PC-3 (cell line): Measurements from ENCODE around the gene KLHL12. TPM values are rescaled to one million over a fixed set of nuclear protein-coding genes. Genes with fewer than 3 reads are reported as not detected.

Experiments used
- ATAC-seq: fragments of 200-7000 bp; cut with Tn5 transposase; 2 replicates; pipeline ENCODE4 v1.9.1; 2020; ENCODE audit warnings: mild to moderate bottlenecking, moderate library complexity
- BruUV-seq: library from RNA; stranded (reverse); fragments of 400-500 nt; replicated peaks from 2 replicates; lab custom pipeline; 2021; lab: Mats Ljungman, UMichigan
- CTCF ChIA-PET: fragments of 300-600 bp; sonication (Branson Sonifier 250); formaldehyde crosslinking; loops from one replicate; lab custom pipeline; 2022; ENCODE audit warnings: antibody characterized with exemption; lab: Charles Lee
- POLR2A ChIA-PET: fragments of 300-600 bp; sonication (Branson Sonifier 250); formaldehyde crosslinking; loops from one replicate; lab custom pipeline; 2022; ENCODE audit warnings: antibody characterized with exemption; ENCODE audit not compliant: unreplicated experiment; lab: Charles Lee
- DNase-seq: peaks from one replicate; pipeline ENCODE4 v3.0.0-alpha.2; 2015
- H2AFZ ChIP-seq: fragments of 300-600 bp; sonication (generic); 2 replicates; pipeline ENCODE4 v1.6.0; 2016; ENCODE audit warnings: antibody characterized with exemption, low read length
- H3F3A ChIP-seq: fragments of 300-600 bp; sonication (generic); one replicate; pipeline ENCODE4 v1.6.0; 2017; ENCODE audit warnings: antibody characterized with exemption, low read length, control low read depth, mild to moderate bottlenecking; ENCODE audit not compliant: unreplicated experiment
- H3K27ac ChIP-seq: fragments of 300-600 bp; sonication (generic); 2 replicates; pipeline ENCODE4 v1.5.1; 2016; ENCODE audit warnings: mild to moderate bottlenecking, low read length
- H3K27me3 ChIP-seq: fragments of 300-600 bp; sonication (generic); 2 replicates; pipeline ENCODE4 v1.6.1; 2016; ENCODE audit warnings: low read length, mixed read lengths
- H3K36me3 ChIP-seq: fragments of 300-600 bp; sonication (generic); 2 replicates; pipeline ENCODE4 v1.6.1; 2016; ENCODE audit warnings: low read depth, mixed run types, low read length, mixed read lengths
- H3K4me1 ChIP-seq: fragments of 300-600 bp; sonication (generic); 2 replicates; pipeline ENCODE4 v1.5.1; 2016; ENCODE audit warnings: low read length; ENCODE audit not compliant: insufficient read depth
- H3K4me2 ChIP-seq: fragments of 300-600 bp; sonication (generic); 2 replicates; pipeline ENCODE4 v1.6.0; 2016; ENCODE audit warnings: low read length
- H3K4me3 ChIP-seq: fragments of 300-600 bp; sonication (generic); 2 replicates; pipeline ENCODE4 v1.5.1; 2016; ENCODE audit warnings: mild to moderate bottlenecking, low read length, mixed read lengths
- H3K79me2 ChIP-seq: fragments of 300-600 bp; sonication (generic); 2 replicates; pipeline ENCODE4 v1.6.1; 2017; ENCODE audit warnings: low read length, mixed read lengths
- H3K9ac ChIP-seq: fragments of 300-600 bp; sonication (generic); 2 replicates; pipeline ENCODE4 v1.6.0; 2016; ENCODE audit warnings: mild to moderate bottlenecking, low read length
- H3K9me2 ChIP-seq: fragments of 300-600 bp; sonication (generic); replicated peaks from 2 replicates; pipeline ENCODE4 v1.6.1; 2016; ENCODE audit warnings: mixed run types, low read length, mixed read lengths
- H3K9me3 ChIP-seq: fragments of 300-600 bp; sonication (generic); 2 replicates; pipeline ENCODE4 v1.6.1; 2016; ENCODE audit warnings: low read length, mixed read lengths
- H4K20me1 ChIP-seq: fragments of 300-600 bp; sonication (generic); 2 replicates; pipeline ENCODE4 v1.6.1; 2016; ENCODE audit warnings: low read length, mixed read lengths
- EZH2 ChIP-seq: fragments of 300-600 bp; sonication (generic); IDR thresholded peaks from one replicate; pipeline ENCODE4 v1.6.1; 2017; ENCODE audit warnings: antibody characterized with exemption, mild to moderate bottlenecking, low read length; ENCODE audit not compliant: unreplicated experiment
- EZH2phosphoT487 ChIP-seq: fragments of 300-600 bp; sonication (generic); IDR thresholded peaks from 2 replicates; pipeline ENCODE4 v1.6.1; 2018; ENCODE audit warnings: mild to moderate bottlenecking, antibody characterized with exemption, low read length, borderline replicate concordance
- intact Hi-C: fragments of 100-400 bp; cut with micrococcal nuclease; formaldehyde crosslinking; loops from 2 replicates; pipeline ENCODE4 v1.9.0; 2023
- total RNA-seq: library from RNA; depleted of rRNA; stranded (reverse); fragments of >200 nt; gene quantifications from 2 replicates; pipeline ENCODE4 v1.2.3, GENCODE V29; 2014
- TF ChIP-seq, protein P1 (sequence below): fragments of 300-600 bp; sonication (generic); conservative IDR thresholded peaks from 2 replicates; pipeline ENCODE4 v1.5.1; 2017; ENCODE audit warnings: antibody characterized with exemption, low read depth, mild to moderate bottlenecking, low read length

Gene KLHL12
- total RNA-seq, 1 experiment from 2014 or later, result 25.2 TPM

DNA sequence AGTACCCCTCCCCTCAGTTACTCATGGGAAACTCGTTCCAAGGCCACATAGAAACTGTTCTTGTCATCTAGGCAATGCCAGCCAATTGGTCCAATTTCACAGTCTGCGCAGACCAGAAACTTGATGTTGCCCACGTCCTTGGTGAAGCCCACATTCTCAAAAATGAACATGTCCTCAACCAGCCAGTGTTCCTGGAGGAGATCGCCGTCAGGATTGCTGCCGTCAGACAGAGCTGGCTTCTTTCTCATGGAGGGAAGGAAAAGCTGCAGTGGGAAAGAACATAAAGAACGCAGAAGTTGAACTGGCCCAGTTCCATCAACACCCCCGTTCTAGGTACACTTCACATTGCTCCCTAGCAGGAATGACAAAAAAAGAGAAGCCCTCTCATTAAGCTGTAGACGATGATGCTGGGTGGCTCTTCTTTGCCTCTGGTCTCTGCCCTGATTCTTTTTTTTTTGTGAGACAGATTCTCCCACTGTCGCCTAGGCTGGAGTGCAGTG lies 46.0 kb downstream of the KLHL12 start:
- no TSS peak for BruUV-seq
- Histone ChIP-seq H4K20me1 (0 out of 2 replicates have a peak, but pooled peaks cover 5% of the 10 kb centered on the region), H3F3A (no peaks in the 10 kb centered on the region), H3K4me2 (no peak overlapping the region), H3K9me3 (no peaks in the 10 kb centered on the region), H3K9ac (no peak overlapping the region), H2AFZ (no peak overlapping the region), H3K36me3 (peaks cover 18% of the 10 kb centered on the region), H3K9me2 (no peaks in the 10 kb centered on the region), H3K27ac (no peak overlapping the region), H3K27me3 (no peaks in the 10 kb centered on the region), H3K4me3 (no peak overlapping the region), H3K4me1 (no peaks in the 10 kb centered on the region), H3K79me2 (peaks cover 33% of the 10 kb centered on the region)
- intact Hi-C loops, result no loop called here
- ChIA-PET POLR2A (interaction anchor here (0.6 kb wide), 1 partner anchor 80 kb away, joined by 3 read pairs; no protein-coding TSS in a partner anchor), CTCF (no interaction called here)
- no peak for TF ChIP-seq EZH2phosphoT487
- TF ChIP-seq EZH2, result no peak
- TF ChIP-seq, protein P1, sequence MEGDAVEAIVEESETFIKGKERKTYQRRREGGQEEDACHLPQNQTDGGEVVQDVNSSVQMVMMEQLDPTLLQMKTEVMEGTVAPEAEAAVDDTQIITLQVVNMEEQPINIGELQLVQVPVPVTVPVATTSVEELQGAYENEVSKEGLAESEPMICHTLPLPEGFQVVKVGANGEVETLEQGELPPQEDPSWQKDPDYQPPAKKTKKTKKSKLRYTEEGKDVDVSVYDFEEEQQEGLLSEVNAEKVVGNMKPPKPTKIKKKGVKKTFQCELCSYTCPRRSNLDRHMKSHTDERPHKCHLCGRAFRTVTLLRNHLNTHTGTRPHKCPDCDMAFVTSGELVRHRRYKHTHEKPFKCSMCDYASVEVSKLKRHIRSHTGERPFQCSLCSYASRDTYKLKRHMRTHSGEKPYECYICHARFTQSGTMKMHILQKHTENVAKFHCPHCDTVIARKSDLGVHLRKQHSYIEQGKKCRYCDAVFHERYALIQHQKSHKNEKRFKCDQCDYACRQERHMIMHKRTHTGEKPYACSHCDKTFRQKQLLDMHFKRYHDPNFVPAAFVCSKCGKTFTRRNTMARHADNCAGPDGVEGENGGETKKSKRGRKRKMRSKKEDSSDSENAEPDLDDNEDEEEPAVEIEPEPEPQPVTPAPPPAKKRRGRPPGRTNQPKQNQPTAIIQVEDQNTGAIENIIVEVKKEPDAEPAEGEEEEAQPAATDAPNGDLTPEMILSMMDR, result no peak
- ATAC-seq, result no peak
- DNase-seq, result no peak

DNA sequence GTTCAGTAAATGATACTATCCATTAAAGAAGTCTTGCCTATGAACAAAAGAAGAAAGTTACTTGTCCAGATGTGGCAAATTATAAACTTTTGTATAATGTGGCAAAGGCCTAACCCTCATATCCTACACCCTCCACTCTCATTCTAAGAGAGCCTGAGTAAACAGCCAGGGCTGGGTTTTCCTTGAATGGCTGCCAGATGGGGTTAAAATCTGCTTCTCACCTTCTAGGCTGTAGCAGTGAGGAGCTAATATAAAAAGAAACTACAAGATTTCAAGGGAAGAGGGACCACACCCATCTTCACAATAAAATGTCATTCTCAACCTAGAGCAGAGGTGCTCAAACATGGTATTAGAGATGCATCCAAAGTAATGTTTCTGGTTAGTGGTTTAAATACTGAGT lies 47.0 kb downstream of the KLHL12 start:
- H3K79me2 ChIP-seq, result peaks cover 24% of the 10 kb centered on the region
- no peaks in the 10 kb centered on the region for H3K9me2 ChIP-seq
- peaks cover 18% of the 10 kb centered on the region for H3K36me3 ChIP-seq
- H3F3A ChIP-seq, result no peaks in the 10 kb centered on the region
- ChIA-PET CTCF (no interaction called here), POLR2A (interaction anchor here (0.7 kb wide), 1 partner anchor 40 kb away, joined by 3 read pairs; no protein-coding TSS in a partner anchor)
- no TSS peak for BruUV-seq
- H3K4me3 ChIP-seq, result no peak overlapping the region
- 0 out of 2 replicates have a peak, but pooled peaks cover 5% of the 10 kb centered on the region for H4K20me1 ChIP-seq
- no peak overlapping the region for H3K4me2 ChIP-seq
- ATAC-seq (no peak), DNase-seq (no peak)
- H2AFZ ChIP-seq, result no peak overlapping the region
- H3K9ac ChIP-seq, result no peak overlapping the region
- intact Hi-C loops, result no loop called here
- TF ChIP-seq, protein P1, result no peak
- TF ChIP-seq EZH2phosphoT487, result no peak
- no peak for TF ChIP-seq EZH2
- no peaks in the 10 kb centered on the region for H3K9me3 ChIP-seq
- no peaks in the 10 kb centered on the region for H3K4me1 ChIP-seq
- H3K27ac ChIP-seq, result no peak overlapping the region
- no peaks in the 10 kb centered on the region for H3K27me3 ChIP-seq

GRCh38 chr1:202879128-202879527 lies 47.9 kb downstream of the KLHL12 start:
- H3K36me3 ChIP-seq, result peaks cover 18% of the 10 kb centered on the region
- H3K27me3 ChIP-seq, result no peaks in the 10 kb centered on the region
- H3K79me2 ChIP-seq, result peaks cover 17% of the 10 kb centered on the region
- ChIA-PET POLR2A (interaction anchor here (0.7 kb wide), 1 partner anchor 553 kb away, joined by 6 read pairs; no protein-coding TSS in a partner anchor), CTCF (no interaction called here)
- 0 out of 2 replicates have a peak, but pooled peaks cover 5% of the 10 kb centered on the region for H4K20me1 ChIP-seq
- TF ChIP-seq EZH2 (no peak), EZH2phosphoT487 (no peak)
- TF ChIP-seq, protein P1, result no peak
- intact Hi-C loops, result no loop called here
- no peak overlapping the region for H3K4me3 ChIP-seq
- no peak overlapping the region for H2AFZ ChIP-seq
- no peak for ATAC-seq
- H3K4me1 ChIP-seq, result no peaks in the 10 kb centered on the region
- H3F3A ChIP-seq, result no peaks in the 10 kb centered on the region
- no TSS peak for BruUV-seq
- no peaks in the 10 kb centered on the region for H3K9me2 ChIP-seq
- no peak overlapping the region for H3K27ac ChIP-seq
- no peak overlapping the region for H3K9ac ChIP-seq
- no peaks in the 10 kb centered on the region for H3K9me3 ChIP-seq
- no peak for DNase-seq
- H3K4me2 ChIP-seq, result no peak overlapping the region
